ENCODE results near the gene C6orf15. TPM values are rescaled to one million over a fixed set of nuclear protein-coding genes. Genes with fewer than 3 reads are reported as not detected.
"Not testable (repeated sequence)": the region's sequence is repeated elsewhere in the genome, so short reads cannot be mapped to it uniquely, and the experiment has no call there.

Gene C6orf15
- polyA plus RNA-seq, 2 of the 4 experiments (the other 2 are of a cell fraction): not detected

- no peak for TF ChIP-seq NFE2L2 (conservative IDR thresholded peaks at IDR 0.05; ENCODE audit: low read length)
- no peak for TF ChIP-seq HOXB5 (CRISPR knock-in tag; IDR thresholded peaks at IDR 0.05)
- TF ChIP-seq HDAC2 (IDR thresholded peaks at IDR 0.05): no peak
- TF ChIP-seq, protein P1, sequence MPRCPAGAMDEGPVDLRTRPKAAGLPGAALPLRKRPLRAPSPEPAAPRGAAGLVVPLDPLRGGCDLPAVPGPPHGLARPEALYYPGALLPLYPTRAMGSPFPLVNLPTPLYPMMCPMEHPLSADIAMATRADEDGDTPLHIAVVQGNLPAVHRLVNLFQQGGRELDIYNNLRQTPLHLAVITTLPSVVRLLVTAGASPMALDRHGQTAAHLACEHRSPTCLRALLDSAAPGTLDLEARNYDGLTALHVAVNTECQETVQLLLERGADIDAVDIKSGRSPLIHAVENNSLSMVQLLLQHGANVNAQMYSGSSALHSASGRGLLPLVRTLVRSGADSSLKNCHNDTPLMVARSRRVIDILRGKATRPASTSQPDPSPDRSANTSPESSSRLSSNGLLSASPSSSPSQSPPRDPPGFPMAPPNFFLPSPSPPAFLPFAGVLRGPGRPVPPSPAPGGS (IDR thresholded peaks at IDR 0.05): no peak
- peak; percentile 68 for TF ChIP-seq SMC3 (IDR thresholded peaks at IDR 0.05)
- TF ChIP-seq ESRRA (IDR thresholded peaks at IDR 0.05; ENCODE audit: borderline replicate concordance, low read length): no peak
- TF ChIP-seq GATA3 (IDR thresholded peaks at IDR 0.05; ENCODE audit: borderline replicate concordance): no peak
- TF ChIP-seq NPAS2 (CRISPR knock-in tag; IDR thresholded peaks at IDR 0.05; ENCODE audit: borderline replicate concordance): no peak
- no peak for TF ChIP-seq TP53 (CRISPR knock-in tag; IDR thresholded peaks at IDR 0.05)
These were observed 41.6 kb downstream of the C6orf15 start (continued) for GRCh38 chr6:31070711-31071197.

GRCh38 chr6:31068669-31069340 is 43.6 kb downstream of the C6orf15 start:
- ATAC-seq (peak; percentile 90 to 95), FAIRE-seq (no peak)
- WGBS (ENCODE audit: missing lambda C conversion rate): 61% methylated on average over 8 of the region's 13 CpGs

GRCh38 chr6:31067891-31068668 is 44.3 kb downstream of the C6orf15 start:
- peaks cover 11% of the 10 kb centered on the region for H3K4me1 ChIP-seq
- FAIRE-seq; H3K27ac ChIP-seq; H3K4me2 ChIP-seq; H3K4me3 ChIP-seq; ATAC-seq; DNase-seq (ENCODE audit: low read depth in 1 of 2, low spot score in 1 of 2); POLR2A ChIA-PET; H3K9me3 ChIP-seq: not testable (repeated sequence)
- 82% methylated on average over 6 of the region's 11 CpGs for WGBS (ENCODE audit: missing lambda C conversion rate)
- CTCF ChIA-PET: interaction anchor here (1.1 to 8.3 kb wide), 14 partner anchors 7 to 338 kb away, joined by 3 to 143 read pairs (median 6); partner anchors contain the start of genes GTF2H4, MUC22, MUCL3 and SFTA2

More at GRCh38 chr6:31068669-31069340, 43.6 kb downstream of the C6orf15 start:
- DNase-seq (ENCODE audit: low read depth in 1 of 2, low spot score in 1 of 2): peak; percentile 59 to 80
- TF ChIP-seq, protein P2, sequence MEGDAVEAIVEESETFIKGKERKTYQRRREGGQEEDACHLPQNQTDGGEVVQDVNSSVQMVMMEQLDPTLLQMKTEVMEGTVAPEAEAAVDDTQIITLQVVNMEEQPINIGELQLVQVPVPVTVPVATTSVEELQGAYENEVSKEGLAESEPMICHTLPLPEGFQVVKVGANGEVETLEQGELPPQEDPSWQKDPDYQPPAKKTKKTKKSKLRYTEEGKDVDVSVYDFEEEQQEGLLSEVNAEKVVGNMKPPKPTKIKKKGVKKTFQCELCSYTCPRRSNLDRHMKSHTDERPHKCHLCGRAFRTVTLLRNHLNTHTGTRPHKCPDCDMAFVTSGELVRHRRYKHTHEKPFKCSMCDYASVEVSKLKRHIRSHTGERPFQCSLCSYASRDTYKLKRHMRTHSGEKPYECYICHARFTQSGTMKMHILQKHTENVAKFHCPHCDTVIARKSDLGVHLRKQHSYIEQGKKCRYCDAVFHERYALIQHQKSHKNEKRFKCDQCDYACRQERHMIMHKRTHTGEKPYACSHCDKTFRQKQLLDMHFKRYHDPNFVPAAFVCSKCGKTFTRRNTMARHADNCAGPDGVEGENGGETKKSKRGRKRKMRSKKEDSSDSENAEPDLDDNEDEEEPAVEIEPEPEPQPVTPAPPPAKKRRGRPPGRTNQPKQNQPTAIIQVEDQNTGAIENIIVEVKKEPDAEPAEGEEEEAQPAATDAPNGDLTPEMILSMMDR (IDR thresholded peaks at IDR 0.05): peak; percentile 62
- TF ChIP-seq HOXA7 (CRISPR knock-in tag; IDR thresholded peaks at IDR 0.05) (no peak), SMC3 (IDR thresholded peaks at IDR 0.05) (peak; percentile 77), TFCP2L1 (CRISPR knock-in tag; IDR thresholded peaks at IDR 0.05) (no peak), HDAC2 (IDR thresholded peaks at IDR 0.05) (no peak), RAD21 (conservative IDR thresholded peaks at IDR 0.05 in 1 of 2, IDR thresholded peaks at IDR 0.05 in 1 of 2) (peak; percentile 65 to 66), ATOH8 (CRISPR knock-in tag; IDR thresholded peaks at IDR 0.05; ENCODE audit: low read depth) (no peak)
- ChIA-PET POLR2A (no interaction called here), CTCF (interaction anchor here (0.9 to 8.3 kb wide), 24 partner anchors 8 to 339 kb away, joined by 3 to 143 read pairs (median 4); partner anchors contain the start of genes GTF2H4, MUC22, MUCL3 and SFTA2)
- H3K4me3 ChIP-seq: no peak overlapping the region
- H3K27ac ChIP-seq: no peak overlapping the region
- no peaks in the 10 kb centered on the region for H3K9me3 ChIP-seq
- H3K4me1 ChIP-seq: peaks cover 12% of the 10 kb centered on the region
- H3K4me2 ChIP-seq: no peak overlapping the region

DNA sequence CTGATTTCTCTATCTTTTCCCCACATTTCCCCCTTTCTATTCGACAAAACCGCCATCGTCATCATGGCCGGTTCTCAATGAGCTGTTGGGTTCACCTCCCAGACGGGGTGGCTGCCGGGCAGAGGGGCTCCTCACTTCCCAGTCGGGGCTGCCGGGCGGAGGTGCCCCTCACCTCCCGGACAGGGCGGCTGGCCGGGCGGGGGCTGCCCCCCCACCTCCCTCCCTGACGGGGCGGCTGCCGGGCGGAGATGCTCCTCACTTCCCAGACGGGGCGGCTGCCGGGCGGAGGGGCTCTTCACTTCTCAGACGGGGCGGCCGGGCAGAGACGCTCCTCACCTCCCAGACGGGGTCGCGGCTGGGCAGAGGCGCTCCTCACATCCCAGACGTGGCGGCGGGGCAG is 45.3 kb downstream of the C6orf15 start:
- WGBS (ENCODE audit: missing lambda C conversion rate): 100% methylated on average over 2 of the region's 32 CpGs
- FAIRE-seq; POLR2A ChIA-PET; H3K4me2 ChIP-seq; ATAC-seq; H3K4me1 ChIP-seq; H3K4me3 ChIP-seq; DNase-seq (ENCODE audit: low read depth in 1 of 2, low spot score in 1 of 2); H3K27ac ChIP-seq; H3K9me3 ChIP-seq: not testable (repeated sequence)
- CTCF ChIA-PET: interaction anchor here (1.1 to 8.3 kb wide), 2 partner anchors 13 to 152 kb away, joined by 3 to 143 read pairs; partner anchors contain the start of gene VARS2
